Loucy (cell line): ENCODE measurements around the gene CCDC13.

ENCODE experiments used
- H2AFZ ChIP-seq: fragments of 200-600 bp; sonication (generic); 2 replicates; pipeline ENCODE4 v1.6.0; 2016; ENCODE audit warnings: antibody characterized with exemption, mild to moderate bottlenecking, low read length, moderate library complexity
- H3F3A ChIP-seq: fragments of 200-600 bp; 2 replicates; pipeline ENCODE4 v1.6.0; 2016; ENCODE audit warnings: antibody characterized with exemption, low read depth, mild to moderate bottlenecking
- H3K27me3 ChIP-seq: fragments of 200-600 bp; sonication (generic); 2 replicates; pipeline ENCODE4 v1.6.1; 2014; ENCODE audit warnings: low read length, mild to moderate bottlenecking; ENCODE audit not compliant: insufficient read depth, poor library complexity, severe bottlenecking
- H3K36me3 ChIP-seq: fragments of 200-600 bp; sonication (generic); 2 replicates; pipeline ENCODE4 v1.6.1; 2016; ENCODE audit warnings: low read length; ENCODE audit not compliant: insufficient read depth
- H3K4me1 ChIP-seq: fragments of 200-600 bp; sonication (generic); 2 replicates; pipeline ENCODE4 v1.5.1; 2014; ENCODE audit warnings: low read length, mild to moderate bottlenecking; ENCODE audit not compliant: insufficient read depth, poor library complexity, severe bottlenecking
- H3K4me2 ChIP-seq: fragments of 200-600 bp; sonication (generic); 2 replicates; pipeline ENCODE4 v1.6.0; 2014; ENCODE audit warnings: antibody characterized with exemption, low read length, low read depth, mild to moderate bottlenecking; ENCODE audit not compliant: poor library complexity, severe bottlenecking
- H3K4me3 ChIP-seq: fragments of 200-600 bp; sonication (generic); 2 replicates; pipeline ENCODE4 v1.5.1; 2014; ENCODE audit warnings: low read length, mild to moderate bottlenecking, mixed read lengths; ENCODE audit not compliant: poor library complexity, severe bottlenecking
- H3K79me2 ChIP-seq: fragments of 200-600 bp; sonication (generic); 2 replicates; pipeline ENCODE4 v1.6.1; 2014; ENCODE audit warnings: low read length; ENCODE audit not compliant: insufficient read depth
- H3K9ac ChIP-seq: fragments of 200-600 bp; sonication (generic); 2 replicates; pipeline ENCODE4 v1.6.0; 2014; ENCODE audit warnings: mild to moderate bottlenecking, low read depth, low read length, moderate library complexity; ENCODE audit not compliant: poor library complexity, severe bottlenecking
- H3K9me2 ChIP-seq: fragments of 200-600 bp; sonication (generic); replicated peaks from 2 replicates; pipeline ENCODE4 v1.6.1; 2016; ENCODE audit warnings: low read depth, low read length, mixed read lengths
- H3K9me3 ChIP-seq: fragments of 200-600 bp; sonication (generic); 2 replicates; pipeline ENCODE4 v1.6.1; 2014; ENCODE audit warnings: mild to moderate bottlenecking, antibody characterized with exemption, low read length, low read depth; ENCODE audit not compliant: insufficient read depth
- H4K20me1 ChIP-seq: fragments of 200-600 bp; sonication (generic); 2 replicates; pipeline ENCODE4 v1.6.0; 2014; ENCODE audit warnings: antibody characterized with exemption, low read length, mild to moderate bottlenecking; ENCODE audit not compliant: insufficient read depth, poor library complexity, severe bottlenecking
- CTCF ChIP-seq: fragments of 200-600 bp; sonication (generic); conservative IDR thresholded peaks from 2 replicates; pipeline ENCODE4 v1.5.1; 2014; ENCODE audit warnings: mild to moderate bottlenecking, antibody characterized with exemption, low read length
- EZH2phosphoT487 ChIP-seq: fragments of 200-600 bp; IDR thresholded peaks from 2 replicates; pipeline ENCODE4 v1.6.1; 2018; ENCODE audit warnings: antibody characterized with exemption, mild to moderate bottlenecking, moderate library complexity, borderline replicate concordance

The CCDC13 gene

GRCh38 chr3:42736081-42736480, 37.0 kb downstream of the CCDC13 start:
- Histone ChIP-seq H3K4me1 (no peaks in the 10 kb centered on the region), H4K20me1 (no peaks in the 10 kb centered on the region), H3K9ac (no peak overlapping the region), H3K4me3 (no peak overlapping the region), H3K9me2 (no peaks in the 10 kb centered on the region), H2AFZ (no peak overlapping the region), H3K9me3 (no peaks in the 10 kb centered on the region), H3K36me3 (no peaks in the 10 kb centered on the region), H3K27me3 (no peaks in the 10 kb centered on the region), H3F3A (no peaks in the 10 kb centered on the region), H3K4me2 (no peak overlapping the region), H3K79me2 (no peaks in the 10 kb centered on the region)
- TF ChIP-seq CTCF (no peak), EZH2phosphoT487 (no peak)

- Histone ChIP-seq H3K9me2 (no peaks in the 10 kb centered on the region), H3F3A (no peaks in the 10 kb centered on the region), H3K9ac (no peak overlapping the region), H3K36me3 (no peaks in the 10 kb centered on the region), H3K27me3 (no peaks in the 10 kb centered on the region), H2AFZ (no peak overlapping the region), H3K9me3 (no peaks in the 10 kb centered on the region), H3K4me3 (no peak overlapping the region), H3K79me2 (no peaks in the 10 kb centered on the region), H4K20me1 (no peaks in the 10 kb centered on the region), H3K4me2 (no peak overlapping the region), H3K4me1 (no peaks in the 10 kb centered on the region)
- TF ChIP-seq EZH2phosphoT487 (no peak), CTCF (no peak)
Measured at GRCh38 chr3:42735615-42736014, 37.4 kb downstream of the CCDC13 start.

- TF ChIP-seq CTCF (no peak), EZH2phosphoT487 (no peak)
- H3K9me2 ChIP-seq, result no peaks in the 10 kb centered on the region
Measured at GRCh38 chr3:42735019-42735418, 38.0 kb downstream of the CCDC13 start.

More at GRCh38 chr3:42735019-42735418, 38.0 kb downstream of the CCDC13 start:
- Histone ChIP-seq H3K4me2 (no peak overlapping the region), H3K79me2 (no peaks in the 10 kb centered on the region), H3F3A (no peaks in the 10 kb centered on the region), H3K27me3 (no peaks in the 10 kb centered on the region), H3K9ac (no peak overlapping the region), H3K4me1 (no peaks in the 10 kb centered on the region), H3K36me3 (no peaks in the 10 kb centered on the region), H4K20me1 (no peaks in the 10 kb centered on the region), H2AFZ (no peak overlapping the region), H3K4me3 (no peak overlapping the region), H3K9me3 (no peaks in the 10 kb centered on the region)
